ENCODE results near the gene PKD1.
A peak's percentile ranks its signal among the peaks of the same experiment; 100 is the strongest.

PKD1 gene

GRCh38 chr16:2064368-2064945 is 71.2 kb downstream of the PKD1 start:
- DNase-seq, result no peak

DNA sequence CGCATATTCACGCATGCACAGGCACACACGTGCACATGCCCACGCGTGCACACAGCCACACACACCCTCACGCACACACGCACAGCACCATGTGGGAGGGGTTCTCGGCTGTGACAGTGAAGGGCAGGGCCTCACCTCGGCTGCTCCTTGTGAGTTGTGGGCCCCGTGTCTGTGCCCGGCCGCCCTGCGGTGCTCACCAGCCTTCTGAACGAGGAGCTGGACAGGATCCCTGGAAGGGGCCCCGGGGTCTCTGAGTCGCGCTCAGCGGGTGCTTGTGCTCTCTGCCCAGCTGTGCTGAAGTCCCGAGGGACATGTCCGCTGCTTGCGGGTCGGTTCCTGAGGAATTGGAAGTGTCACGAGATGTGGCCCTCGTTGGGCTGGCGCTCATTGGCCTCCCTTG is 71.8 kb downstream of the PKD1 start:
- no peak for DNase-seq

DNA sequence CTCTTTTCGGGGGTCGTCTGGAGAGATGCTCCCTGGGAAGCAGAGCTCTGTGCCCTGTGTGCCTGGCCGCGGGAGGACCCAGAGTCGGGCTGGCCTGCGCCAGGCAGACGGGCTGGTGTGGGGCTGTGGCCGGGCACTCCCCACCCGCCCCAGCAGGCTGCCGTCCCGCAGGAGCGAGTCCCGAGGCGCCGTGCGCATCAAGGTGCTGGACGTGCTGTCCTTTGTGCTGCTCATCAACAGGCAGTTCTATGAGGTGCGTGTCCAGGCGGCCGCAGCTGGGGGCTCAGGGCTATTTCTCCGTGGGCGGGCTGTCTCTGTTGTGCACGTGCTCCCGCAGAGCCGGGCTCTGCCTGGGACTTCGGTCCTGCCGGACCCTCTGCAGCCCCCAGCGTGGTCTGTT is 72.9 kb downstream of the PKD1 start:
- no peak for DNase-seq

DNA sequence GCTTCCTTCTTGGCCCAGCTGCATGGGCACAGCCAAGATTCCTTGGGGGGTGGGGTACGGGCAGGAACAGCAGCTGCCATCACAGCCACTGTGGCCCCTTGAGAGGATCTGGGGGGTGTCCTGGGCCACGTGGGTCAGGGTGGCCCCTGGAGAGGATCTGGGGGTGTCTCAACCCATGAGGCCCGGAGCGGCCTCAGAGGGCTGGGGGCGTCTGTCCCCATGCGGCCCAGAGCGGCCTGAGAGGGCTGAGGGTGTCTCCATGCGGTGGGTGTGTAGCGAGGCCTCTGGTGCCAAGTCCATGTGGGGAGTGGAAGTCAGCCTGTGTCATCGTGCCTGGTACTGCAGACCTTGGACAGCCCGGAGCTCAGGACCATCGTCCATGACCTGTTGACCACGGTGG is 74.2 kb downstream of the PKD1 start:
- no peak for DNase-seq

DNA sequence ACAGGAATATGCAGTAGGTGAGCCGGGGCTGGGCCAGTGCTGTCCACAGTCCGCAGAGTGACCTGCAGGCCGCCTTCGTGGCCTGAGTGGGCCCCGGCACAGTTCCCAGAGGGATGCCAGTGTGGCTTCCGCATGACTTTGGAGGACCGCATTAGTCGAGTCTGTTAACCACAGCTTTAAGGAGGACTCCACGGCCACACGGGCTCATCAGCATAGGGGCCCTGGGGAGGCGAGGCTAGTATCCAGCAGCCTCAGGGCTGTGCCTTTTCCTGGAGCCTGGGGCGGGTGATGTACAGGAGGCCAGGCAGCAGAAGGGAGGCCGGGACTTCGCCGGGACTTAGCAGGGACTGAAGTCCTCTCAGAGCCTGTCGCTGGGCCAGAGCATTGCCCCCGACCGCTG is 74.7 kb downstream of the PKD1 start:
- no peak for DNase-seq

DNA sequence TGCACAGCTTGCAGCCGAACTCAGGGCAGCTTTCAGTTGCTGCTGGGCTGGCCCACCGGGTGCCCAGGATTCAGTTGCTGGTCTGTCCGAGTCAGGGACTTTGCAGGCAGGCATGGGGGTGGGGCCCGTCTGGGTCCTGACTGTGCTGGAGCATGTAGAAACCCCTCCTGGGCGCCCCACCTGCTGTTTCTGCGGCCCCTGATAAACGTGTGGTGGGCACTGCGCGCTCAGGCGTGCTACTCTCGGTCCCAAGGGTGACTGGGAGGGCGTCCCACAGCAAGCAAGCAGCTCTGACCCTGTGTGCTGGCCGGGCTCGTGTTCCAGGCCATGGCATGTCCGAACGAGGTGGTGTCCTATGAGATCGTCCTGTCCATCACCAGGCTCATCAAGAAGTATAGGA is 75.4 kb downstream of the PKD1 start:
- DNase-seq, result no peak

DNA sequence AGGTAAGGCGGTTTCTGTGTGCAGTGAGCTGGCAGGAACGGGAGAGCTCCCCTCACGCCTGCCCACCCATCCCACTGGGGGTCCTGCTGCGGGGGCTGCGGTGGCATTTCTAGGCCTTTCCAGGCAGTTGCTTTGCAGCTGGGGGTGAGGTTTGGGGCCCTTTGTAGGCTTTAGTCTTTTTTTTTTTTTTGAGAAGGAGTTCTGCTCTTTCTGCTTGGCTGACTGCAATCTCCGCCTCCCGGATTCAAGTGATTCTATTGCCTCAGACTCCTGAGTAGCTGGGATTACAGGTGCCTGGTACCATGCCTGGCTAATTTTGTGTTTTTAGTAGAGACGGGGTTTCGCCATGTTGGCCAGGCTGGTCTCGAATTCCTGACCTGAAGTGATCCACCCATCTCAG is 76.8 kb downstream of the PKD1 start:
- no peak for DNase-seq

DNA sequence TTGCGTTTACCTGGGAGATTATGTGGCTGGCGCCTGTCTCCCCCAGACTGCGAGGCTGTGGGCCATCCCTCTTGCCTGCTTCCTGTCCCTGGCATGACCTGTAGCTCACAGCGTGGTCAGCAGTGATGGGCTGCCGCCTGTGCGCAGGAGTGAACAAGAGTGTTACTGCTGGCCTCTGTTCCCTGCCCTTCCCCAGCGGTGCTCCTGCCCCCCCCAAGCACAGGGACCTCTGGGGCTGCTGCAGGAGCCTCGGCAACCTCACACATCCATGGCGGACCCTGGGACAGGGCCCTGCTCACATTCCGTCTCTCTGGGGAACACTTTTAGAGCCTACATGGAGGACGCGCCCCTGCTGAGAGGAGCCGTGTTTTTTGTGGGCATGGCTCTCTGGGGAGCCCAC is 77.3 kb downstream of the PKD1 start:
- no peak for DNase-seq

DNA sequence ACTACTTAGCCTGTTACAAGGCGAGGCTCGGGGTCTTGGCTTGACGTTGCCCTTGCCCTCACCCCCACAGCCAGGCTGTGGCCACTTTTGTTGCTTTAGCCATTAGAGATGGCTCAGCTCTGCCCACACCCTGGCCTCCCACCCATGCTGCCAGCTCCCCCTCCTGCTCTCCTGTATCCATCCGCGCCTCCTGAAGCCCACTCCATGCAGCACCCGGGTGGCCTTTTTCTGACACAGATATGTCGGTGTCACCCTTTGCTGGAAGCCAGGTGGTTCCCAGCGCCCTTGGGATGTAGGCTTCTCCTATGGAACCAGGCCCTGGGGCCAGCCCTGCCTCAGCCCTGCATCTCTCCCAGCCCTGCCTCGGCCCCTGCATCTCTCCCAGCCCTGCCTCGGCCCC is 78.3 kb downstream of the PKD1 start:
- DNase-seq, result no peak

GRCh38 chr16:2056681-2057407 is 78.9 kb downstream of the PKD1 start:
- DNase-seq, result no peak

- no peak for DNase-seq
Measured at GRCh38 chr16:2056077-2056476, 79.6 kb downstream of the PKD1 start.

GRCh38 chr16:2054543-2055245 is 81.0 kb downstream of the PKD1 start:
- DNase-seq, result no peak

DNA sequence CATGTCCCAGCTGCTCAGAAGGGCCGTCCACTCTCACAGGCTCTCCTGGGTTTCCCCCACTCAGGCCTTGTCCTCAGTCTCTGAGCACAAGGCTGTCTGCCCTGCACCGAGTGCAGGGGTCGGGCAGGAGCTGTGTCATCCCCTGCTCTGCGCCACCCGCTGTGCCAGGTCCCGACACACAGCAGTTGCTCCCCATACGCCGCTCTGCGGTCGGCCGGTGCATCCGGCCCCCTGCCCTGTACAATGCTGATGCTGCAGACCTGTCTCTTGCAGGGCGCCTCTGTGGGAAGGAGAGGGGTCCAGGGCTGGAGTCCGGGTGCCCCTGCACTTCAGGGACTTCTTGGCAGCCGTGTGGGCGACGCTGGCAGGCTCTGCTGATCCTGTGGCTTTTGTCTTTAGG is 81.8 kb downstream of the PKD1 start:
- no peak for DNase-seq

DNA sequence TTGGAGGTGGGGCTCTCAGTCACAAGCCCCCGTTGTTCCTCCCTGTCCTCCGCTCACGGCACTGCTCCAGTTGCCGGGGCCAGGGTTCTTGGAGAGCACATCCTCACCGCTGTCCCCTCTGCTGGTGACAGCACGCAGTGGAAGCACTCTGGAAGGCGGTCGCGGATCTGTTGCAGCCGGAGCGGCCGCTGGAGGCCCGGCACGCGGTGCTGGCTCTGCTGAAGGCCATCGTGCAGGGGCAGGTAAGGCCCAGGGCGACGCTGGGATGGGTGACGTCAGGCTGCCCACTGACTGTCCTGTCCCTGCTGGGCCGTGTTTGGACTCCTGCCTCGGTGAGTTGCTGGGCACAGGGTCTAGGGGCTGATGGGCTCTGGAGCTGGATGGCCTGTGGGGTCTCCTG is 82.5 kb downstream of the PKD1 start:
- DNase-seq, result no peak

DNA sequence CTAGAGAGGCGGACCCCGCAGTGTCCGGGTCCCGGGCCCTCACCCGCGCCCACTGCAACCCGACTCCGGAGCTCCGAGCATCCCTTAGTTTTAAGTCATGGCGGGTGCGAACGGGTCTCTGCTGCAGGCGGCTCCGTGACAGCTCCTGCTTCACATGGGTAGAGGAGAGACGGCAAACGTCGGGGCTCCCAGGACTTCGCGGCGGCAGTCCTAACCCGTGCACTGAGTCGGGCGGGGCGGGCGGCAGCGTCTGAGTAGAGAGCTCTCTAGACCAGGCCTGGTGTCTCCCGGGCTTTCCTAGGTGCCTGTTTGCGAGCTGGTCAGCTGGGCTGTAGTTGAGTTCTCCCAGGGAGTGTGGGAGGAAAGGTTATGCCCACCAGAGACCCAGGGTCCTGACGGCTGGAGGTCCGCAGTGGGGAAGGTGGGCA is 87.6 kb downstream of the PKD1 start:
- no peak for DNase-seq

GRCh38 chr16:2047330-2048115 is 88.2 kb downstream of the PKD1 start, which contains the start of the genes NTHL1 and TSC2:
NTHL1 (minus strand) TSS chr16:2047834; CDS start chr16:2047823, 11 bp downstream.
TSC2 (plus strand) TSS chr16:2047985; CDS start chr16:2048616, 631 bp downstream.
- peak; percentile 95 for DNase-seq

DNA sequence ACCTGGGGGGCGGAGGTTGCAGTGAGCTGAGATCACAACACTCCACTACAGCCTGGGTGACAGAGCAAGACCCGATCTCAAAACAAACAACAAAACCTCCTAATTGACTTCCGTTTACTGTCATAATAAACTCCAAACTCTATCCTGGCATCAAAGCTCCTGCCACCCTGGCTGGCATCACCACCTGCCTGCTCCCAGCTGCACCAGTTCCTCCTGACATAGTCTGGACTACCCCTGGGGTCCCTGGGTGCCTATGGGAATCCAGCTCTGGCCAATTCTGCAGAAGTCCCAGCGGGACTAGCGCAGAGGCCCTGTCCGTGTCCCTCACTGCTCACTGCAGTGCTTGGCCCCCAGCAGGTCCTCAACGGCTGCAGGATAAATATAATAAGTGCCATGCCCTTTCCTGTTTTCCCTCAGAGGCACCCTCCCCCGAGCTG is 88.8 kb downstream of the PKD1 start:
- no peak for DNase-seq

GRCh38 chr16:2045965-2046892 is 89.5 kb downstream of the PKD1 start:
- no peak for DNase-seq

DNA sequence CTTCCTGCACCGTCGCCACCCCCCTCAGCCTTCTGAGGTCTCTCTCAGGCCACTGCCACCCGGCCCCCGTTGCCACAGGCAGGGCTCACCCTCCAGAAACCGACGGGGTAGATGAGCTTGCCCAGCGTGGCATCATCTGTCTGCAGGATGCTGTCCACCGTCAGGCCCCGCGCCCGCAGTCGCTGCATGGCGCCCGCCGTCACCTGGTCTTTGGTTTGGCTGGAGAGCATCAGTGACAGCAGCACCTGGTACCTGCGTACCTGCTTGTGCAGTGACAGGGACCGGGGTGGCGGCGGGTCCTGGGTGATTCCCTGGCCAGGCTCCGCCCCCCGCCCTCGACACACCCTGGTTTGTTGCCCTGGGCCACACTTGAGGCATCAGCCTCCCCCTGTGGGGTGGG is 91.2 kb downstream of the PKD1 start:
- DNase-seq, result no peak

GRCh38 chr16:2043667-2044451 is 91.8 kb downstream of the PKD1 start:
- no peak for DNase-seq

- DNase-seq, result no peak
Measured at GRCh38 chr16:2042986-2043666, 92.6 kb downstream of the PKD1 start.

Measured in HCEC 1CT (cell line).